ENCODE data around the gene POU2AF2.

POU2AF2 gene

GRCh38 chr11:111320728-111321568 lies 75.4 kb downstream of the POU2AF2 start:
- Histone ChIP-seq H3K27me3 (ENCODE audit: insufficient read depth, low read length) (peaks cover 3% of the 10 kb centered on the region; the same call in 1 of the 2 replicates), H3K27ac (ENCODE audit: low read depth, low read length, poor library complexity, severe bottlenecking) (no peak overlapping the region), H3K4me1 (ENCODE audit: insufficient read depth, low read length, severe bottlenecking) (no peaks in the 10 kb centered on the region), H3K9me3 (ENCODE audit: low read length) (no peaks in the 10 kb centered on the region), H3K4me2 (ENCODE audit: low read length) (no peak overlapping the region), H3K9ac (ENCODE audit: low read length) (no peak overlapping the region), H3K36me3 (ENCODE audit: insufficient read depth, low read length) (no peaks in the 10 kb centered on the region), H2AFZ (ENCODE audit: low read length) (no peak overlapping the region), H4K20me1 (ENCODE audit: insufficient read depth, low read length) (no peaks in the 10 kb centered on the region), H3K4me3 (ENCODE audit: low read depth, low read length, poor library complexity, severe bottlenecking) (no peak overlapping the region), H3K9me2 (ENCODE audit: low read depth, low read length) (no peaks in the 10 kb centered on the region), H3F3A (ENCODE audit: insufficient read depth, low read length) (no peaks in the 10 kb centered on the region), H3K79me2 (ENCODE audit: insufficient read depth, low read length) (no peaks in the 10 kb centered on the region)
- TF ChIP-seq EZH2 (IDR thresholded peaks at IDR 0.05; ENCODE audit: borderline replicate concordance, low read length) (no peak), CTCF (IDR thresholded peaks at IDR 0.05; ENCODE audit: low read length) (no peak)

- Histone ChIP-seq H3K27ac (ENCODE audit: low read depth, low read length, poor library complexity, severe bottlenecking) (no peak overlapping the region), H3K9ac (ENCODE audit: low read length) (no peak overlapping the region), H3K4me2 (ENCODE audit: low read length) (no peak overlapping the region), H3K9me2 (ENCODE audit: low read depth, low read length) (no peaks in the 10 kb centered on the region), H3K4me3 (ENCODE audit: low read depth, low read length, poor library complexity, severe bottlenecking) (no peak overlapping the region), H3F3A (ENCODE audit: insufficient read depth, low read length) (no peaks in the 10 kb centered on the region), H3K79me2 (ENCODE audit: insufficient read depth, low read length) (no peaks in the 10 kb centered on the region), H2AFZ (ENCODE audit: low read length) (no peak overlapping the region), H3K27me3 (ENCODE audit: insufficient read depth, low read length) (peaks cover 3% of the 10 kb centered on the region; the same call in 1 of the 2 replicates), H3K9me3 (ENCODE audit: low read length) (no peaks in the 10 kb centered on the region), H3K36me3 (ENCODE audit: insufficient read depth, low read length) (no peaks in the 10 kb centered on the region), H4K20me1 (ENCODE audit: insufficient read depth, low read length) (no peaks in the 10 kb centered on the region), H3K4me1 (ENCODE audit: insufficient read depth, low read length, severe bottlenecking) (peaks cover 5% of the 10 kb centered on the region)
- no peak for TF ChIP-seq EZH2 (IDR thresholded peaks at IDR 0.05; ENCODE audit: borderline replicate concordance, low read length)
- TF ChIP-seq CTCF (IDR thresholded peaks at IDR 0.05; ENCODE audit: low read length): no peak
Measured at GRCh38 chr11:111322534-111322933, 77.0 kb downstream of the POU2AF2 start.

DNA sequence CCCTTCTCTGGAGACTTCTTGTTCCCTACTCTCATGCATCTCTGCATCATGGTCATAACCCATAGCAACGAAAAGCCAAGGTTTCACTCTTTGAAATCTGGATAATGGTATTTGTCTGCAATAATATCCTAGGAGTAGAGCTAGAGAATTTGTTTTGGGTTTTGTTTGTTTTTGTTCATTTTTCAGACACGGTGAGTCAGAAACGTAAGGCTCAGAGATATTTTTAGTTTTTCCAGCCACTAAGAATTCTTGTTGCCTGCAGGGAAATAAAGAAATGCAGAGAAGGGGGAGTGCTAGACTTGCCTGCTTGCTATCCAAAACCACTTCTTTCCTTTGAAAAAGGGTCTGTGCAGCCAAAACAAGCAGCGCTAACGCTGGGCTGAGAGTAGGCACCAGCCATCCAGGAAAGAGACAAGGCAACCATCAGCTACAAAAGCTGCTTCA lies 78.8 kb downstream of the POU2AF2 start:
- Histone ChIP-seq H3K9ac (ENCODE audit: low read length) (no peak overlapping the region), H3F3A (ENCODE audit: insufficient read depth, low read length) (no peaks in the 10 kb centered on the region), H3K4me2 (ENCODE audit: low read length) (no peak overlapping the region), H2AFZ (ENCODE audit: low read length) (no peak overlapping the region), H4K20me1 (ENCODE audit: insufficient read depth, low read length) (no peaks in the 10 kb centered on the region), H3K27ac (ENCODE audit: low read depth, low read length, poor library complexity, severe bottlenecking) (no peak overlapping the region), H3K4me1 (ENCODE audit: insufficient read depth, low read length, severe bottlenecking) (peaks cover 22% of the 10 kb centered on the region), H3K4me3 (ENCODE audit: low read depth, low read length, poor library complexity, severe bottlenecking) (no peak overlapping the region), H3K9me3 (ENCODE audit: low read length) (no peaks in the 10 kb centered on the region), H3K36me3 (ENCODE audit: insufficient read depth, low read length) (no peaks in the 10 kb centered on the region), H3K9me2 (ENCODE audit: low read depth, low read length) (no peaks in the 10 kb centered on the region), H3K27me3 (ENCODE audit: insufficient read depth, low read length) (peaks cover 3% of the 10 kb centered on the region; the same call in 1 of the 2 replicates), H3K79me2 (ENCODE audit: insufficient read depth, low read length) (no peaks in the 10 kb centered on the region)
- no peak for TF ChIP-seq EZH2 (IDR thresholded peaks at IDR 0.05; ENCODE audit: borderline replicate concordance, low read length)
- no peak for TF ChIP-seq CTCF (IDR thresholded peaks at IDR 0.05; ENCODE audit: low read length)

All from OCI-LY1 (cell line).